HCEC 1CT (cell line): ENCODE data around the gene POLE2.
"Not testable (repeated sequence)": the region's sequence is repeated elsewhere in the genome, so short reads cannot be mapped to it uniquely, and the experiment has no call there.

ENCODE experiments used
- DNase-seq: peaks from one replicate; pipeline ENCODE4 v3.0.0-alpha.2; 2017

POLE2 gene, protein sequence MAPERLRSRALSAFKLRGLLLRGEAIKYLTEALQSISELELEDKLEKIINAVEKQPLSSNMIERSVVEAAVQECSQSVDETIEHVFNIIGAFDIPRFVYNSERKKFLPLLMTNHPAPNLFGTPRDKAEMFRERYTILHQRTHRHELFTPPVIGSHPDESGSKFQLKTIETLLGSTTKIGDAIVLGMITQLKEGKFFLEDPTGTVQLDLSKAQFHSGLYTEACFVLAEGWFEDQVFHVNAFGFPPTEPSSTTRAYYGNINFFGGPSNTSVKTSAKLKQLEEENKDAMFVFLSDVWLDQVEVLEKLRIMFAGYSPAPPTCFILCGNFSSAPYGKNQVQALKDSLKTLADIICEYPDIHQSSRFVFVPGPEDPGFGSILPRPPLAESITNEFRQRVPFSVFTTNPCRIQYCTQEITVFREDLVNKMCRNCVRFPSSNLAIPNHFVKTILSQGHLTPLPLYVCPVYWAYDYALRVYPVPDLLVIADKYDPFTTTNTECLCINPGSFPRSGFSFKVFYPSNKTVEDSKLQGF

DNA sequence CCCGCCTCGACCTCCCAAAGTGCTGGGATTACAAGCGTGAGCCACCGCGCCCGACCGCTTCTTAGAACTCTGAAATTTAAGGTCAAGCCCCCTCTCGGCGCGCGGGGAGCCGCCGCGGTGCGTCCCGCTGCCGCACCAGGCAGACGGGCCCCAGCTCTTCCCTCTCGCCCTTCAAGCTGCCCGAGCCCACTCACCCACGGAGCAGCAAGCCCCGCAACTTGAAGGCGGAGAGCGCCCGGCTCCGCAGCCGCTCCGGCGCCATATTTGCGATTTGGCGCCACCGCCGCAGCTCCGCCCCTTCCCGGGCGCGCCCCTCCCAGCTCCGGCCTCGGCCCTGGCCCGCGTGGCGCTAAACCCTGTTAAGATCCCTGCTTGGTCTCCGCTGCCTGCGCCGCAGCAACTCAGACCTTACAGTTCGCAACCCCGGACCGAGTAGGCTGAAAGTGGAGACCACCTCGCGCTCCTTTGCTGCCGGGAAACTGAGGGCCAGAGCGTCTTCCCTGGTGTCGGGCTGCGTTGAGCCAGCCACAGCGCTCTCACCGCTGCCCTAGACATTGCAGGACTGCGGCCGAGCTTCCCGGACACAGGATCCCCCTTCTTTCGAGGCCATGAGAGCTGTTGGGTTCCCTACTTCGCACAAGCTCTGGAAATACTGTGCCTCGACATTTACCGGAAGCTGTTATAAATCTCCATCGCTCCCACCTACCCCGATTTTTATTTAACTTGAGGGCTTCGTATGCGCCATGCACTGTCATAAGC is at the start of gene POLE2:
Gene POLE2, minus strand, starts transcription at position 273 of the 759 bp plus-strand sequence. Its CDS starts 11 bp downstream, at position 262.
- peak; percentile 69 for DNase-seq

GRCh38 chr14:49735669-49736068 is 47.7 kb upstream of the POLE2 start:
- DNase-seq: not testable (repeated sequence)

GRCh38 chr14:49733836-49734235 is 45.8 kb upstream of the POLE2 start:
- DNase-seq: no peak

DNA sequence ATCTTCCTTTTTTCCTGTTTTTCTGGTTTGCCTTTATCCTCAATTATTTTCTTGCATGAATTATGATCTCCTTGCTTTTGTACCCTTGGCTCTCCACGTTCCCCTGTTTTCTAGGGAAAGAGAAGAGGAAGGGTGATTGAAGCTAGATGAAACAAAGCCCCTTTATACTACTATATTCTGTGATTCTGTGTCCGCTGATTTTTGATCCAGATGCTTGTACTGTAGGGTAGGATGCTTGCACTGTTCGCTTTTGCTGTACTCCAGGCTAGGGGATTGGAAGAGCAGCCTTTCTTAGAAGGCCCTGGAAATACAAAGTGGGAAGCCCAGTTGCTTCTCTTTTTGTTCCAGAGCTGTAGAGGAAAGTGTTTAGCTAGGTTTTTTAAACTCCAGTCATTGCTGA is 44.9 kb upstream of the POLE2 start:
- DNase-seq: no peak

DNA sequence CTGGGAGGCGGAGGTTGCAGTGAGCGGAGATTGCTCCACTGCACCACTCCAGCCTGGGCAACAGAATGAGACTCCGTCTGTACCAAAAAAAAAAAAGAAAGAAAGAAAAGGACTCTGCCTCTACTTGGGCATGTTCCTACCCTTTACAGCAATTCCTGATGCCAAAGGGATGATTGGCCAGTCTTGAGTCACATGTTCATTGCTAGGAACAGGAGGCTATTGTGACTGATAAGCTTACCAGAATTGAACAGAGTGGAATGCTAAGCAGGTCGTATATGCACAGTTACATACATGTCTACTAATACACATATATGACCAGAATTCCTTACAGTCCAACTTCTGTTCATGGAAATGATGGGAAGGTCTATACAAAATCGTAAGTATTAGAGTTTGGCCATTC is 39.2 kb upstream of the POLE2 start:
- no peak for DNase-seq

DNA sequence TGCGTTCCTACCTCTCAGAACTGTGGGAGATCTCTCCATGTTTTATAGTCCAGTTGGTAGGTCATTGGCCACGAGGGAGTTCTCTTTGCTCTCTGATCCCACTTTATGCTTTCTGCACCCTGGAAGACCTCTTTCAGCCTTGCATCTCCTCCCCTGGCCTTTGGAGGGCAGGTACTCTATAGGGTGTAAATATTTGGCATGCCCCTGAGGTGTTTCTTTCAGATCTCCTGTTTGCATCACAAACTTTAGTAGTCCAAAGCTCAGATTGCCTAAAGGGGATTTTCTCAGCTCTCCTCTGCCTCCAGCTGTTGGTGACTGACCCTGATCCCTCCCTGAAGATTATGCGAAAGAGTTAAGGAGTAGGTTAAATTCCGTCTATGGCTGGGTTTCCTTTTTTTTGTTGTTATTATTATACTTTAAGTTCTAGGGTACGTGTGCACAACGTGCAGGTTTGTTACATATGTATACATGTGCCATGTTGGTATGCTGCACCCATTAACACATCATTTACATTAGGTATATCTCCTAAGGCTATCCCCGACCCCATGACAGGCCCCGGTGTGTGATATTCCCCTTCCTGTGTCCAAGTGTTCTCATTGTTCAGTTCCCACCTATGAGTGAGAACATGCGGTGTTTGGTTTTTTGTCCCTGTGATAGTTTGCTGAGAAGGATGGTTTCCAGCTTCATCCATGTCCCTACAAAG is 33.9 kb upstream of the POLE2 start:
- DNase-seq: not testable (repeated sequence)

GRCh38 chr14:49720744-49721143 is 32.7 kb upstream of the POLE2 start:
- DNase-seq: no peak

- not testable (repeated sequence) for DNase-seq
These were observed 23.0 kb upstream of the POLE2 start for GRCh38 chr14:49710993-49711392.

- DNase-seq: not testable (repeated sequence)
These were observed 16.5 kb upstream of the POLE2 start for GRCh38 chr14:49704471-49704870.

GRCh38 chr14:49703965-49704364 is 16.0 kb upstream of the POLE2 start:
- DNase-seq: no peak

DNA sequence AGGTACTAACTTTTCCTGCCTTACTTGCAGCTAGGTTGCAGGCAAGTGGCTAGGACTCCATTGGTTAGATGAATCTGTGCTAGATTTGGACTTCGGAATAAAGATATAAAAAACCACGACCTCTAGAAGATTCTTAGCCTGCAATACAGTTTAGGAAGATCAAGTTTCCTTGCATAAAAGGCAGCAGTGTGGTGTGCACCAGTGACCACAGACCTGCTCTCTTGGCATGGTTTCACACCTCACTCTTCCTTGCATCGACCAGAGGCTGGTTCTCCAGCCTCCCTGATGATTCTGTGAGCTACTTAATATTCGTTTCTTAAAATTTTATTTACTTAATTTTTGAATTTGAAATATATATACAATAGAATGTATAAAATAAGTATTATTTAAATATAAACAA is 14.7 kb upstream of the POLE2 start:
- no peak for DNase-seq

GRCh38 chr14:49693735-49694124 is 5.7 kb upstream of the POLE2 start:
- not testable (repeated sequence) for DNase-seq

- peak; percentile 68 for DNase-seq
These were observed 5.1 kb upstream of the POLE2 start, which contains the start of gene KLHDC1 for GRCh38 chr14:49692811-49693734. Gene KLHDC1, plus strand, starts transcription at chr14:49693120. Its CDS starts 75 bp downstream, at chr14:49693195.

- no peak for DNase-seq
These were observed 4.3 kb upstream of the POLE2 start for GRCh38 chr14:49692193-49692757.

DNA sequence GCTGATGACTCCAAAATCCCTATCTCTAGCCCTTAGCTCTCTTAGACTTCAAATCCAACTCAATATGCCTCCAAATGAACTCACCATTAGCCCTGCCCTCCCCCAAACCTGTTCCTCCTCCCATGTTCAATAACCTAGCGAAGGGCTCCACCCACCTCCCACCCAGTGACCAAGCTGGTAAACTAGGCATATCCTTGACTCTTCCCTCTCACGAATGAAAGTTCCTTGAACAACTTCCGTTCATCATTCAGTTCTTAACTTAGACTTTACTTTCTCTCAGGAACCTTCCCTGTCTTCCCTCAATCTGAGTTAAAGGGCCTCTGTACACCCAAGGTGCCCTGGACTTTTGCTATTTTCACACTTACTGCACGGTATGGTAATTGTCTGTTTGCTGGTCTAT is 3.0 kb upstream of the POLE2 start:
- DNase-seq: no peak

DNA sequence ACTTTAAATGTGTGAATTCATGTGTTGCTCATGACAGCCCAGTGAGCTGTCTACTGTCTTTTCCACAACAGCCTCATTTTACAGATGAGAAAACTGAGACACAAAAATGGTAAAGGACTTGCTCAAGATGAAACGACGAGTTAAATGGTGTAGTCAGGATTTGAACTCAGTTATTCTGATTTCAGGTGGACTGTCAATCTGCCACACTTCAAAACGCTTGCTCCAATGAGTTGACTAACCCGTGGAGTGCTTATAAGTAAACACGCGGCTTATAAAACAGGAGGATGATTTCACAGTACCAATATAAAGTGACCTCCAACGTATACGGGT is 652 bp upstream of the POLE2 start:
- DNase-seq: no peak

DNA sequence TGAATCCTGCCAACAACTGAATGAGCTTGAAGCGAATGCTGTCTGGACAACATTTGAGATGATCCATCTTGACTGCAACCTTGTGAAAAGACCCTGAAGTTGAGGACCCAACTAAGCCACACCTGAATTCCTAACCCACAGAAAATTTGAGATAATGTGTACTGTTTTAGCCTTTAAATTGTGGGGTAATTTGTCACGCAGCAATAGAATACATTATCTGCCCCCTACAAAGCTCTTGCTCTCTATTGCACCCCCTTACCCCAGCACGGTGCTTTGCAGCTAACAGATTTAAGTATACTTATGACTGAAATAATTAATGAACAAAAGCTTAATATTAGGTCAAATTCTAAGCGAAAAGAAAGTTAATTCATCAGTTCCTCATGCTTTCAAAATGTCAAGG is 1.6 kb downstream of the POLE2 start:
- no peak for DNase-seq

- peak; percentile 2 for DNase-seq
These were observed 8.7 kb downstream of the POLE2 start for GRCh38 chr14:49679271-49679670.

GRCh38 chr14:49677643-49678042 is 10.4 kb downstream of the POLE2 start:
- DNase-seq: no peak

GRCh38 chr14:49673586-49673985 is 14.4 kb downstream of the POLE2 start:
- DNase-seq: no peak

- no peak for DNase-seq
These were observed 17.5 kb downstream of the POLE2 start for GRCh38 chr14:49670475-49670874.
